HUES48 (cell line): ENCODE results near the gene PPDPF.

ENCODE experiments used
- H3K27ac ChIP-seq: one replicate; pipeline ENCODE4 v1.7.0; 2013; ENCODE audit warnings: low read depth, low read length, inconsistent platforms
- H3K27me3 ChIP-seq: 2 replicates; pipeline ENCODE4 v1.6.1; 2013; ENCODE audit warnings: mild to moderate bottlenecking, low read length; ENCODE audit not compliant: control insufficient read depth, insufficient read depth
- H3K36me3 ChIP-seq: 2 replicates; pipeline ENCODE4 v1.6.1; 2013; ENCODE audit warnings: low read length; ENCODE audit not compliant: control insufficient read depth, insufficient read depth
- H3K4me1 ChIP-seq: 2 replicates; pipeline ENCODE4 v1.6.1; 2013; ENCODE audit warnings: mild to moderate bottlenecking, low read length; ENCODE audit not compliant: control insufficient read depth, insufficient read depth
- H3K4me3 ChIP-seq: 2 replicates; pipeline ENCODE4 v1.5.1; 2013; ENCODE audit warnings: mild to moderate bottlenecking, low read depth, low read length
- H3K9ac ChIP-seq: 2 replicates; pipeline ENCODE4 v1.6.1; 2013; ENCODE audit warnings: mild to moderate bottlenecking, low read depth, low read length, moderate library complexity
- H3K9me3 ChIP-seq: 2 replicates; pipeline ENCODE4 v1.6.1; 2013; ENCODE audit warnings: low read length; ENCODE audit not compliant: control insufficient read depth, insufficient read depth

Gene PPDPF

DNA sequence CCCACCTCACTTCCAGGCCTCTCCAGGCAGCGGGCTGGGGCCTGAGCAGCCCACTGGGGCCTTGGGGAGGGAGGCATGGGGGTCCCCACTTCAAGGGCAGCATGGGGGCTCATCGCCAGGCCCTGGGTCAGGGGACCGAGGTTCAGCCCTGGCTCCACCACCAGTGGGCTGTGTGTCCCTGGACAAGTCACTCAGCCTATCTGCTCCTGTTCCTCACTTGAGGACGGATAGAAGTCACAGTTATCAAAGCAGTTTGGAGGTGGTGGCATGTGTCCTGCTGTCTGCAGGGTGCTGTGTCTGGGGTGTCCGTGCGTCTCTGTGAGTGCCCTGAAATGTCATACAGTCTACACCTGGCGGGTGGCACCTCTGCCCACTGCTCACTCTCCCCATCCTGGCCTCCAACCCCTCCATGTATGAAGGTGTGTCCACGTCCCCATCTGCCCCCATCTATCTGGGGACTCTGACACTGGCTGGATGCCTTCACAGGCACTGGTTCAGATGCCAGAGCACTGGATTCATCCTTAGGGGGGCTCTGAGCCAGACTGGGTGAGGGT, 25.3 kb upstream of the PPDPF start:
- Histone ChIP-seq H3K4me3 (no peak overlapping the region), H3K9ac (no peak overlapping the region), H3K9me3 (no peaks in the 10 kb centered on the region), H3K36me3 (peaks cover 12% of the 10 kb centered on the region), H3K4me1 (peaks cover 9% of the 10 kb centered on the region; the same call in 1 of the 2 replicates), H3K27me3 (peaks cover 35% of the 10 kb centered on the region), H3K27ac (no peak overlapping the region)

DNA sequence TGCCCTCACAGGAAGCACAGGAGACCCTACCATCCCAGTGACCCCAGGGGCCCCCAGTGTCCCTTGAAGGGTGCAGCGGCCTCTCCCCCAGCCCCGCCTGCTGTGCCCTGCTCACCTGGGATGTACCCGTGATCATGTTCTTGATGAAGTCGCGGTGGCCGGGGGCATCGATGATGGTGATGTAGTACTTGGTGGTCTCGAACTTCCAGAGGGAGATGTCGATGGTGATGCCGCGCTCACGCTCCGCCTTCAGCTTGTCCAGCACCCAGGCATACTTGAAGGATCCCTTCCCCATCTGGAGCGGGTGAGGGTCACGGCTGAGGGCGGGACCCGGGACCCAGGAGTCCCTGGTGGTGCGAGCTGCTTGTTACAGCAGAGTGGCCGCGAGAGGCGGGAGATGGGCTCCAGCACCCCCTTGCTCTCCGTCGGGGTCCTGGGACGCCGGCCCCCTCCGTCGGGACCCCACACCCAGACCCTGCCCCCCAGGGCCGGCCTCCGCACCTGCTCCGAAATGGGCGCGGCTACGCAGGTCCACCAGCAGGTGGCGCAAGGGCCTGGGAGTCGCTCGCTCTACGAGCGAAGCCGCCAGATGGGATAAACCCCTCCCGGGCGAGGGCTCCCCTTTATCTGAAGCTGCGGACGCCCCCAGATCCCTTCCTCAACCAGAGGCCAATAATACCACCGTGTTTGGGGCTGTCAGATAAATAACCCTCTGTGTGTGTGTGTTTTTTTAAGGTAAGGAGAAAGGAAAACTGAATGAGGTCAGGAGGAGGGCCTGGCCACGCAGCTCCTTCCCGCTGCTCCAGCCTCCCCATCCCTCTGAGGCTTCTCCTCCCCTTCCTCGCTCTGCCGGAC, 24.6 kb upstream of the PPDPF start:
- Histone ChIP-seq H3K36me3 (peaks cover 12% of the 10 kb centered on the region), H3K27me3 (peaks cover 40% of the 10 kb centered on the region), H3K9ac (no peak overlapping the region), H3K27ac (no peak overlapping the region), H3K4me3 (no peak overlapping the region), H3K4me1 (peaks cover 9% of the 10 kb centered on the region; the same call in 1 of the 2 replicates), H3K9me3 (no peaks in the 10 kb centered on the region)

DNA sequence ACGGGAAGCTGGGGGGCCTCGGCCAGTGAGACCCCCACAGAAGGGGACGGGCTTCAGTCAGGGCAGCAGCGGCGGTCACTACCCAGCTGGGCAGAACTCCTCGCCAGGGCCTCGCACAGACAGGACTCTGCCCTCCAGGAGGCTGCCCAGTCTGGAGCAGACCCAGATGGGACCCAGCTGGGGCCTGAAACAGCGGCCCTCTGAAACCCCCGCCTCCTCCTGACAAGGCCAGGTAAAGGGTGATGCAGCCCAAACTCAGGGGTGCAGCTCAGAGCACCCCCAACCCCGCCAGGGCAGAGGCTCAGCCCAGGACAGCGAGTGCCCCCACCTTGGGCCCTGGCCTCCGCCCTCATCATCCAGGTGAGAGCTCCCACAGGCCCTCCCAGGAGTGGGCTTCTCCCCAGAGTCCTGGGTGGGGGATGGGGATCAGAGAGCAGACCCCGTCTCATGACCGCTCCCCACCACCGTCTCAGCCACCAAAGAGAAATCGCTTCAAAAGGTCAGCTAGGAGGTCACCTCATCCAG, 23.9 kb upstream of the PPDPF start:
- Histone ChIP-seq H3K36me3 (peaks cover 8% of the 10 kb centered on the region), H3K9ac (no peak overlapping the region), H3K27ac (no peak overlapping the region), H3K4me3 (no peak overlapping the region), H3K9me3 (no peaks in the 10 kb centered on the region), H3K4me1 (peaks cover 9% of the 10 kb centered on the region; the same call in 1 of the 2 replicates), H3K27me3 (peaks cover 40% of the 10 kb centered on the region)

DNA sequence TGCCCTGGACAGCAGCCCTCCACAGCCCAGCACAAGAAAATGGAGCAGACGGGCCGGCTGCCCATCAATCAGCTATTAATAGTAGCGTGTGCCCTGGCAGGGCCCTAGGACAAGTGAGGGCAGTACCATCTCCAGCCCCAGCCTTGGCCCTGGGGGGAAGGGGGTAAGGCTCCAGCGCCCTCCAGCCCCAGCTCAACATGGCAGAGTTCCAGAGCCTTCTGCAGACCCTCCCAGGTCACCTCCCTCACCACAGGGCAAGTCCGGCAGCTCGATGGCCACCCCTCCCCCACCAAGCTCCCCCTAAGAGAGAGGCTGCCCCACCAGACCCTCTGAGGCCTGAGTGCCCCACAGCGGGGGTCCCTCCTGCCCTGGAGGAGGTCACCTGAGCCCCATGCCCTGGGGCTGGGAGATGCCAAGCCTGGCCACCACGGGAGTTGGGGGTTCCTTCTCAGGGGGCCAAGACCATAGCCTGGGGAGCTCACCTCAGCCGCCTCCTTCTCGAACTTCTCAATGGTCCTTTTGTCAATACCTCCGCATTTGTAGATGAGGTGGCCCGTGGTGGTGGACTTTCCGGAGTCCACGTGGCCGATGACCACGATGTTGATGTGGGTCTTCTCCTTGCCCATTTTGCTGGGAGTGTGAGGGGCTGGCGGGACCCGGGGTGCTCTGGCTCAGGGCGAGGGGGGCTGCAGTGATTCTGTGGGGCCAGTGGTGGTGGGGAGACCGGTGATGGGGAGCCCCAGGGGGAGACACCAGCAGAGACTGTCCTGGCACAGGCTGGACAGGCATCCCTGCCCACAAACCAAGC, 23.2 kb upstream of the PPDPF start:
- peaks cover 12% of the 10 kb centered on the region; the same call in 1 of the 2 replicates for H3K4me1 ChIP-seq
- H3K9ac ChIP-seq: no peak overlapping the region
- peak overlapping the region; percentile 47; the same call in 1 of the 2 replicates for H3K4me3 ChIP-seq
- H3K36me3 ChIP-seq: peaks cover 6% of the 10 kb centered on the region
- peaks cover 40% of the 10 kb centered on the region for H3K27me3 ChIP-seq
- no peak overlapping the region for H3K27ac ChIP-seq
- no peaks in the 10 kb centered on the region for H3K9me3 ChIP-seq

DNA sequence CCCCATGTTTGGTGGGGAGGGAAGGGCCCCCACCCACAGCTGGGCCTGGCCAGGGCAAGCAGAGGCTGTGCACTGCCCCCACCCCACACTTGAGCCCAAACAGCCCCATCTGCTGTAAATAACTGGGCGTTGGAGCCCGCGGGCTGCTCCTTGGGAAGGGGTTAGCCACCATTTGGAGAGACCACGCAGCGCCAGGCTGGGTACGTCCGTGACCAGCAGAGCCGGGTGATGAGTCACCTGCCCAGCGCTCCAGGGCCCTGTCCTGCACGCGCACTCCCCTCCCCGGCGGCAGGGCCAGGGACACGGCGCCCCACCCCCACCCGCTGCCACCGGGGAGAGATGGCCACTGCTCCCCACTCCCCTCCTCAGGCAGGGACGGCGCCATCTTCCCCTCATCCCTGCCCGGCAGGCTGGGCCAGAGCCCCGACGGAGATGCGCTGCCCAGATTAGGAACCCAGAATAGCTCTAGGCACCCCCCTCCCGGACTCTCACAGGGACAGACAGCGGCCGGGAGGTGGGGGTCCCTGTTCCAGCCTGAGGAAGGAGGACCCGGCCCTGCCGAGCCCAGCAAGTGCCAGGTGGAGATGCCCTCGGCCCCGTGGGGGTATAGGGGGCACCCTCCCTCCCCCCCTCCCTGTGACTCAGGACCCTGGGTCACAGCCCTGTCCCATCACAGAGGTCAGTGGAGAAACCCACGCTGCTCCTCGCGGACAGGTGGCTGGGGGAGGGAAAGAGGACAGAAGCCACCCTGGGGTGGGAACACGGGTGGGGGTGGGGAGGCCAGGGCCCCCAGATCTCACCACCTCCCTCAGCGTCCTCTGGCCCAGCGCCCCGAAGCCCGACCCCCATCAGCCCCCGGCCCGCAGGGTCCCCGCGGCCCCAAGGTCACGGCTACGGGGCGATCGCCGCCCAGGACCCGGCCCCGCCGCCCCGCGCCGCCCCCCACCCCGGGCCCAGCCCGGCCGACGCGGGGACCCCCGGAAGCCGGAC, 22.3 kb upstream of the PPDPF start:
- H3K36me3 ChIP-seq: peaks cover 3% of the 10 kb centered on the region; the same call in 1 of the 2 replicates
- no peak overlapping the region for H3K9ac ChIP-seq
- peaks cover 40% of the 10 kb centered on the region for H3K27me3 ChIP-seq
- no peaks in the 10 kb centered on the region for H3K9me3 ChIP-seq
- H3K4me1 ChIP-seq: peaks cover 17% of the 10 kb centered on the region; the same call in 1 of the 2 replicates
- H3K4me3 ChIP-seq: peak overlapping the region; percentile 49; the same call in 1 of the 2 replicates
- H3K27ac ChIP-seq: no peak overlapping the region

DNA sequence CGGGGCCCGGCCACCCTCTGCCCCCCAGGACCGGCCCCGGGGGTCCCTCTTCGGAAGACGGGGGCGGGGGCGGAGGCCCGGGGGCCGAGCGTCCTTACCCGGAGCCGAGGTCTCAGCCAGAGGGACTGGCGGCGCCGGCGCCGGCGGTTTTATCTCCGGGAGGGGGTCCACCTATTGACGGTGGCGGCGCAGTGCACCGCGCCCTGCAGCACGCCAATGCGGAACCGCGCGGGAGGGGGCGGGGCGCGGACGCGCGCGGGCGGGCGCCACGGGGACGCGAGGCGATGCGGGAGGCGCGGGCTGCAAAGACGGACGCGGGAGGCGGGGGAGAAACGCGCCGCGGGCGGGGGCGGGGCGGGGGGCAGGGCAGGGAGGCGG, 21.6 kb upstream of the PPDPF start, which contains the start of gene EEF1A2:
Gene EEF1A2, minus strand, starts transcription at position 124 of the 378 bp plus-strand sequence. CDS start 1,320 bp downstream, outside the sequence.
- H3K9me3 ChIP-seq: no peaks in the 10 kb centered on the region
- peaks cover 17% of the 10 kb centered on the region; the same call in 1 of the 2 replicates for H3K4me1 ChIP-seq
- H3K9ac ChIP-seq: no peak within 1 kb of the TSS
- peaks cover 3% of the 10 kb centered on the region; the same call in 1 of the 2 replicates for H3K36me3 ChIP-seq
- peak within 1 kb of the TSS; percentile 60 for H3K4me3 ChIP-seq
- H3K27me3 ChIP-seq: peaks cover 40% of the 10 kb centered on the region
- H3K27ac ChIP-seq: no peak within 1 kb of the TSS

DNA sequence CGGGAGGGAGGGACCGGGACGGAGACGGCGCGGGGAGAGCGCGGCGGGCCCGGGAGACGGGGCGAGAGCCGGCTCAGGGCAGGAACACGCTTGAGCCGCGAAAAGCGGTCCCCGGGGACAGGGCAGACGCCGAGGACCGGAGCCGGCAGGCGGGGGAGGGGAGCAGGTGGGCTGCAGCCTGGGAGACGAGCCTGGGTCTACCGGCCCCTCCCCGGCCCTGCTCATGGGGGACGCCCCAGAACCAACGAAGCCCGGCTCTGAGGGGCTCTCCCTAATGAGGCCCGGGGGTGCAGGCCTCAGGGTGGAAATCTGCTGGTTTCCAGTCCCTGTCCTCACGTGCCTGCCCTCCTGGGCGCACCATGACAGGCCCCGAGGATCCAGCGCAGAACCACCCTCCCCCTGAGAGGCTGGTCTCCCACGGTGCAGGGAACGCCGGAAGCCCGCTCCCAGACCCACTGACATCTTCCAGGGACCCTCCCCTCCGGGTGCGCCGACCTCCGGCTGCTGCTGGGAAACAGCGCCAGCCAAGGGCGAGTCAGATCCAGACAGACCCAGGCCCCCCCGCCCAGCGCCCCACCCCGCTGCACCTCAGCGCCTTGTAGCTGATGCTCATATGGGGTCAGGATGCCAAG, 21.1 kb upstream of the PPDPF start:
- H3K4me3 ChIP-seq: peak overlapping the region; percentile 60
- H3K9me3 ChIP-seq: no peaks in the 10 kb centered on the region
- peaks cover 17% of the 10 kb centered on the region; the same call in 1 of the 2 replicates for H3K4me1 ChIP-seq
- H3K9ac ChIP-seq: no peak overlapping the region
- peaks cover 40% of the 10 kb centered on the region for H3K27me3 ChIP-seq
- H3K36me3 ChIP-seq: 0 out of 2 replicates have a peak, but pooled peaks cover 3% of the 10 kb centered on the region
- no peak overlapping the region for H3K27ac ChIP-seq

DNA sequence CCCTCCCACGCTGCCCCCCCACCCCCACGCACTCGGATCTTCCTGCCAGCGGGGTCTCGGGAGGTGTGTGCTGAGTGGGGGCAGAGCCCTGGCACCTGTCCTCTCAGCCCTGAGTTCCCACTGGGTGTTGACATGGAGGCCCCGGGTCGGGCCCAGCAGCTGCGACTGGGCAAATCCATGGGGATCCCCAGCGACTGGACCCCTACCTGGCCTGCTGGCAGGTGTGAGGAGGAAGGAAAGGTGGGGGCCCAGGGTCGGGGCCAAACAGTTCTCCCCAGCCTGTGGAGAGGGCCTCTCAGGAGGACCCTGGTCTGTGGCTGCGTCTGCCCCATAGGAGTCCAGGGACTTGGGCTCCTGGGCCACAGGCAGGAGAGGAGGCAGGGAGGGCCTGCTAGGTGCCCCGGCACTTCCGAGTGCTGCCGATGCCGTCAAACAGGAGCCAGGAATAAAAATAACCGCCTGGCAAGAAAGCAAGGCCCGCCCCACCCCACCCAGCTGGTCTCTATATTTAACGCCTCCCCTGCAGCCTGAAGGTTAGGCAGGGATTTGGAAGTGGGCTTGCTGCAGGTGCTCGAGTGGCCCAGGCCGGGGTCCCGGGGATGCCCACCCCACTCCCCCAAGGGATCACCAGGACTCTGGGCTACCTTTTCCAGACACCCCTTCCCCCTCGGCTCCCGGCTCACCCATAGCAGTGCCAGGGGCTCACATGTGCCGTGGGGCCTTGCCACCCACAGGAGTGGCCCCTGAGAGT, 20.2 kb upstream of the PPDPF start:
- Histone ChIP-seq H3K4me3 (no peak overlapping the region), H3K4me1 (peaks cover 17% of the 10 kb centered on the region; the same call in 1 of the 2 replicates), H3K27ac (no peak overlapping the region), H3K27me3 (peaks cover 40% of the 10 kb centered on the region), H3K36me3 (no peaks in the 10 kb centered on the region), H3K9ac (no peak overlapping the region), H3K9me3 (no peaks in the 10 kb centered on the region)
